Choroid plexus epithelial cell (primary cell): ENCODE data around the gene C19orf85.
A peak's percentile ranks its signal among the peaks of the same experiment; 100 is the strongest.

Experiments
- DNase-seq: peaks from one replicate; pipeline ENCODE4 v3.0.0-alpha.2; 2010; ENCODE audit warnings: low read depth
- H3K4me3 ChIP-seq: 2 replicates; pipeline ENCODE4 v1.5.1; 2011; ENCODE audit warnings: low read depth, mild to moderate bottlenecking, control low read depth, low read length, moderate library complexity
- CTCF ChIP-seq: conservative IDR thresholded peaks from 2 replicates; pipeline ENCODE4 v1.5.1; 2011; ENCODE audit warnings: low read depth, mild to moderate bottlenecking, control low read depth, inconsistent platforms, low read length, moderate library complexity

The C19orf85 gene

GRCh38 chr19:55464039-55464661 lies 401 bp downstream of the C19orf85 start:
- no peak for DNase-seq
- TF ChIP-seq CTCF: no peak
- H3K4me3 ChIP-seq: no peak overlapping the region

DNA sequence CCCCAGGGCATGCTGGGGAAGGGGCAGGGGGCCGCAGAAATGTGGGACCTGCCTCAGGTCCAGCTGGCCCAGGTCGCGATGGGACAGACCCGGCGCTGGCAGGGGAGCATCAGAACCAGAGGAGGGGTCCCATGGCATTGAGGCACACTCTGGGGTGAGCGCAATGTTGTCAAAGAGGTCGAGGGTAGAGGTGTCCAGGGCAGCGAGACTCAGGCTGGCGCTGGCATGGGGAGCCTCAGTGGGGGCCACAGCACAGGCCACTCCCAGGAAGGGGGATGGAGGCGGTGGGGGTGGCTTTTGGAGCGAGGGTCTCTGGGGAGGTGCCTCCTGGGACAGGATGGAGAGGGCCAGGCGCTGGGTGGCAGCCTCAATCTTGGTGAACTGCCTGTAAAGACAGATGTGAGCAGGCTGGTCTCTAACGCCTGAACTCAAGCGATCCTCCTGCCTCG lies 944 bp downstream of the C19orf85 start:
- DNase-seq: no peak
- no peak for TF ChIP-seq CTCF
- no peak overlapping the region for H3K4me3 ChIP-seq

- no peak for TF ChIP-seq CTCF
- H3K4me3 ChIP-seq: no peak overlapping the region
Observed at GRCh38 chr19:55462722-55463121, 1.8 kb downstream of the C19orf85 start.

GRCh38 chr19:55461974-55462626 lies 2.5 kb downstream of the C19orf85 start:
- DNase-seq: peak; percentile 56
- TF ChIP-seq CTCF: no peak
- peak overlapping the region; percentile 70 for H3K4me3 ChIP-seq

More at GRCh38 chr19:55462722-55463121, 1.8 kb downstream of the C19orf85 start:
- DNase-seq: no peak

- peak; percentile 100 for DNase-seq
- peak; percentile 4 for TF ChIP-seq CTCF
- peak within 1 kb of the TSS; percentile 97 for H3K4me3 ChIP-seq
Observed at GRCh38 chr19:55461259-55461973, 3.1 kb downstream of the C19orf85 start, which contains the start of gene ISOC2. TSS of gene ISOC2 (minus strand) at chr19:55461642. CDS start at chr19:55456486, 5,156 bp downstream.

GRCh38 chr19:55460670-55461258 lies 3.8 kb downstream of the C19orf85 start:
- TF ChIP-seq CTCF: peak; percentile 1
- DNase-seq: peak; percentile 86
- H3K4me3 ChIP-seq: peak overlapping the region; percentile 97
